ENCODE results near the gene ALOX5AP.
A peak's percentile ranks its signal among the peaks of the same experiment; 100 is the strongest.

Gene ALOX5AP

GRCh38 chr13:30802501-30802900, 67.2 kb downstream of the ALOX5AP start:
- no peak for DNase-seq

GRCh38 chr13:30802953-30803478, 67.7 kb downstream of the ALOX5AP start:
- peak; percentile 84 for DNase-seq

GRCh38 chr13:30803749-30804148, 68.4 kb downstream of the ALOX5AP start:
- no peak for DNase-seq

GRCh38 chr13:30804474-30804873, 69.1 kb downstream of the ALOX5AP start:
- no peak for DNase-seq

- DNase-seq: no peak
Observed at GRCh38 chr13:30805132-30805537, 69.8 kb downstream of the ALOX5AP start.

- DNase-seq: peak; percentile 27
Observed at GRCh38 chr13:30805603-30806011, 70.3 kb downstream of the ALOX5AP start.

GRCh38 chr13:30806784-30807183, 71.4 kb downstream of the ALOX5AP start:
- no peak for DNase-seq

- DNase-seq: no peak
Observed at GRCh38 chr13:30807392-30807791, 72.0 kb downstream of the ALOX5AP start.

GRCh38 chr13:30808600-30808999, 73.3 kb downstream of the ALOX5AP start:
- no peak for DNase-seq

GRCh38 chr13:30809787-30810186, 74.4 kb downstream of the ALOX5AP start:
- DNase-seq: no peak

GRCh38 chr13:30810261-30810701, 74.9 kb downstream of the ALOX5AP start:
- DNase-seq: no peak

- no peak for DNase-seq
Observed at GRCh38 chr13:30810801-30811200, 75.5 kb downstream of the ALOX5AP start.
